HEK293T (cell line): ENCODE data around the gene CCDC149.

Experiments used
- BHLHE40 ChIP-seq: fragments of 450-650 bp; IDR thresholded peaks from 2 replicates; pipeline ENCODE4 v1.6.1; 2016; ENCODE audit warnings: mild to moderate bottlenecking, moderate library complexity, borderline replicate concordance
- FOXA1 ChIP-seq: fragments of 450-650 bp; IDR thresholded peaks from 2 replicates; pipeline ENCODE4 v1.6.1; 2016; ENCODE audit warnings: mild to moderate bottlenecking
- FOXM1 ChIP-seq: fragments of 450-650 bp; IDR thresholded peaks from 2 replicates; pipeline ENCODE4 v1.6.1; 2017; ENCODE audit warnings: mild to moderate bottlenecking, borderline replicate concordance
- HDGF ChIP-seq: fragments of 450-650 bp; IDR thresholded peaks from 2 replicates; pipeline ENCODE4 v1.6.1; 2017; ENCODE audit warnings: antibody characterized with exemption, borderline replicate concordance
- SP1 ChIP-seq: fragments of 450-650 bp; IDR thresholded peaks from 2 replicates; pipeline ENCODE4 v1.6.1; 2017

GRCh38 chr4:24892278-24892677, 20.6 kb downstream of the CCDC149 start:
- TF ChIP-seq HDGF (no peak), BHLHE40 (no peak), FOXM1 (no peak), FOXA1 (no peak), SP1 (no peak)
